ENCODE results near the gene MOSPD2. TPM values are rescaled to one million over a fixed set of nuclear protein-coding genes. Genes with fewer than 3 reads are reported as not detected.

Gene MOSPD2
- total RNA-seq, 1 donor from 2014 or later, result 13.9 TPM

- Mint-ChIP-seq H3K36me3 (ENCODE audit: low read depth, unreplicated experiment) (peaks cover 4% of the 10 kb centered on the region), H3K27ac (ENCODE audit: unreplicated experiment) (no peak overlapping the region), H3K9me3 (ENCODE audit: unreplicated experiment) (no peaks in the 10 kb centered on the region), H3K4me1 (ENCODE audit: low read depth, unreplicated experiment) (no peaks in the 10 kb centered on the region), H3K27me3 (ENCODE audit: low read depth, unreplicated experiment) (no peaks in the 10 kb centered on the region), H3K4me3 (ENCODE audit: unreplicated experiment) (no peak overlapping the region)
- no peak for DNase-seq (ENCODE audit: low read depth)
- H2AFZ ChIP-seq (ENCODE audit: low read depth, low read length), result no peak overlapping the region
- H3K4me1 ChIP-seq (ENCODE audit: insufficient read depth, low read length), result peaks cover 7% of the 10 kb centered on the region
- H3K27me3 ChIP-seq (ENCODE audit: insufficient read depth, low read length), result no peaks in the 10 kb centered on the region
- no peak overlapping the region for H3K9ac ChIP-seq (ENCODE audit: low read length)
- FAIRE-seq, result peak; percentile 76
- H3K9me3 ChIP-seq (ENCODE audit: insufficient read depth, low read depth, low read length), result no peaks in the 10 kb centered on the region
- TF ChIP-seq CTCF (IDR thresholded peaks at IDR 0.05; ENCODE audit: insufficient read depth, low read depth, low read length) (no peak), EZH2 (IDR thresholded peaks at IDR 0.05; ENCODE audit: insufficient read depth, low read length) (no peak)
- no peaks in the 10 kb centered on the region for H3K36me3 ChIP-seq (ENCODE audit: insufficient read depth, low read length)
- H3K4me2 ChIP-seq (ENCODE audit: low read length), result no peak overlapping the region
- no peaks in the 10 kb centered on the region for H4K20me1 ChIP-seq (ENCODE audit: insufficient read depth, low read length)
- H3K4me3 ChIP-seq (ENCODE audit: insufficient read depth, low read depth, low read length), result no peak overlapping the region
- no peak overlapping the region for H3K27ac ChIP-seq (ENCODE audit: low read depth, low read length)
- peaks cover 35% of the 10 kb centered on the region for H3K79me2 ChIP-seq (ENCODE audit: insufficient read depth, low read length)
Measured at GRCh38 chrX:14875624-14876023, 2.4 kb downstream of the MOSPD2 start.

GRCh38 chrX:14883826-14884225 lies 10.6 kb downstream of the MOSPD2 start:
- H3K36me3 ChIP-seq (ENCODE audit: insufficient read depth, low read length), result no peaks in the 10 kb centered on the region
- no peak overlapping the region for H3K27ac Mint-ChIP-seq (ENCODE audit: unreplicated experiment)
- H3K27me3 ChIP-seq (ENCODE audit: insufficient read depth, low read length), result no peaks in the 10 kb centered on the region
- H3K4me3 ChIP-seq (ENCODE audit: insufficient read depth, low read depth, low read length), result no peak overlapping the region
- no peak overlapping the region for H3K4me2 ChIP-seq (ENCODE audit: low read length)
- H3K4me1 Mint-ChIP-seq (ENCODE audit: low read depth, unreplicated experiment), result peaks cover 4% of the 10 kb centered on the region
- no peaks in the 10 kb centered on the region for H3K9me3 ChIP-seq (ENCODE audit: insufficient read depth, low read depth, low read length)
- H3K9me3 Mint-ChIP-seq (ENCODE audit: unreplicated experiment), result no peaks in the 10 kb centered on the region
- FAIRE-seq (peak; percentile 81), DNase-seq (ENCODE audit: low read depth) (no peak)
- H3K79me2 ChIP-seq (ENCODE audit: insufficient read depth, low read length), result peaks cover 3% of the 10 kb centered on the region
- TF ChIP-seq EZH2 (IDR thresholded peaks at IDR 0.05; ENCODE audit: insufficient read depth, low read length), result no peak
- TF ChIP-seq CTCF (IDR thresholded peaks at IDR 0.05; ENCODE audit: insufficient read depth, low read depth, low read length), result no peak
- H3K27ac ChIP-seq (ENCODE audit: low read depth, low read length), result no peak overlapping the region
- no peaks in the 10 kb centered on the region for H4K20me1 ChIP-seq (ENCODE audit: insufficient read depth, low read length)
- no peak overlapping the region for H3K4me3 Mint-ChIP-seq (ENCODE audit: unreplicated experiment)
- H3K27me3 Mint-ChIP-seq (ENCODE audit: low read depth, unreplicated experiment), result no peaks in the 10 kb centered on the region
- H2AFZ ChIP-seq (ENCODE audit: low read depth, low read length), result no peak overlapping the region
- H3K36me3 Mint-ChIP-seq (ENCODE audit: low read depth, unreplicated experiment), result peaks cover 2% of the 10 kb centered on the region
- no peaks in the 10 kb centered on the region for H3K4me1 ChIP-seq (ENCODE audit: insufficient read depth, low read length)
- no peak overlapping the region for H3K9ac ChIP-seq (ENCODE audit: low read length)

- no peaks in the 10 kb centered on the region for H3K36me3 ChIP-seq (ENCODE audit: insufficient read depth, low read length)
- no peak overlapping the region for H3K27ac Mint-ChIP-seq (ENCODE audit: unreplicated experiment)
- no peak overlapping the region for H3K4me3 ChIP-seq (ENCODE audit: insufficient read depth, low read depth, low read length)
- peaks cover 4% of the 10 kb centered on the region for H3K4me1 Mint-ChIP-seq (ENCODE audit: low read depth, unreplicated experiment)
- no peak for TF ChIP-seq EZH2 (IDR thresholded peaks at IDR 0.05; ENCODE audit: insufficient read depth, low read length)
- TF ChIP-seq CTCF (IDR thresholded peaks at IDR 0.05; ENCODE audit: insufficient read depth, low read depth, low read length), result no peak
- H3K9ac ChIP-seq (ENCODE audit: low read length), result no peak overlapping the region
- no peaks in the 10 kb centered on the region for H3K4me1 ChIP-seq (ENCODE audit: insufficient read depth, low read length)
- H3K27ac ChIP-seq (ENCODE audit: low read depth, low read length), result no peak overlapping the region
- H4K20me1 ChIP-seq (ENCODE audit: insufficient read depth, low read length), result no peaks in the 10 kb centered on the region
- H3K79me2 ChIP-seq (ENCODE audit: insufficient read depth, low read length), result peaks cover 3% of the 10 kb centered on the region
- no peak overlapping the region for H2AFZ ChIP-seq (ENCODE audit: low read depth, low read length)
- no peak overlapping the region for H3K4me2 ChIP-seq (ENCODE audit: low read length)
- no peak overlapping the region for H3K4me3 Mint-ChIP-seq (ENCODE audit: unreplicated experiment)
- FAIRE-seq (peak; percentile 93), DNase-seq (ENCODE audit: low read depth) (no peak)
- peaks cover 2% of the 10 kb centered on the region for H3K36me3 Mint-ChIP-seq (ENCODE audit: low read depth, unreplicated experiment)
- no peaks in the 10 kb centered on the region for H3K9me3 ChIP-seq (ENCODE audit: insufficient read depth, low read depth, low read length)
- no peaks in the 10 kb centered on the region for H3K27me3 Mint-ChIP-seq (ENCODE audit: low read depth, unreplicated experiment)
- H3K27me3 ChIP-seq (ENCODE audit: insufficient read depth, low read length), result no peaks in the 10 kb centered on the region
- H3K9me3 Mint-ChIP-seq (ENCODE audit: unreplicated experiment), result no peaks in the 10 kb centered on the region
Measured at GRCh38 chrX:14884714-14885113, 11.5 kb downstream of the MOSPD2 start.

Measured in astrocyte (in vitro differentiated cells and primary cell).